Transverse colon (tissue), 4 donors: ENCODE data around the gene LYSMD2.

ENCODE experiments used
- POLR2AphosphoS5 ChIP-seq, 3 donors: sonication (generic); formaldehyde crosslinking; IDR thresholded peaks; one replicate each; pipeline ENCODE4 v1.6.1; 2016; ENCODE audit warnings: antibody characterized with exemption in 3 of 3
- TF ChIP-seq, protein P1 (sequence below), 5 experiments: fragments of 200-600 bp in 3 of 5; fragments of 450-650 bp in 2 of 5; sonication (generic) in 3 of 5; IDR thresholded peaks; 1 replicate in 2 of 5; 2 replicates in 3 of 5; pipeline ENCODE4 v1.5.1; 2016 to 2017; ENCODE audit warnings: antibody characterized with exemption in 5 of 5, inconsistent platforms in 3 of 5, mild to moderate bottlenecking in 2 of 5, moderate library complexity in 1 of 5

DNA sequence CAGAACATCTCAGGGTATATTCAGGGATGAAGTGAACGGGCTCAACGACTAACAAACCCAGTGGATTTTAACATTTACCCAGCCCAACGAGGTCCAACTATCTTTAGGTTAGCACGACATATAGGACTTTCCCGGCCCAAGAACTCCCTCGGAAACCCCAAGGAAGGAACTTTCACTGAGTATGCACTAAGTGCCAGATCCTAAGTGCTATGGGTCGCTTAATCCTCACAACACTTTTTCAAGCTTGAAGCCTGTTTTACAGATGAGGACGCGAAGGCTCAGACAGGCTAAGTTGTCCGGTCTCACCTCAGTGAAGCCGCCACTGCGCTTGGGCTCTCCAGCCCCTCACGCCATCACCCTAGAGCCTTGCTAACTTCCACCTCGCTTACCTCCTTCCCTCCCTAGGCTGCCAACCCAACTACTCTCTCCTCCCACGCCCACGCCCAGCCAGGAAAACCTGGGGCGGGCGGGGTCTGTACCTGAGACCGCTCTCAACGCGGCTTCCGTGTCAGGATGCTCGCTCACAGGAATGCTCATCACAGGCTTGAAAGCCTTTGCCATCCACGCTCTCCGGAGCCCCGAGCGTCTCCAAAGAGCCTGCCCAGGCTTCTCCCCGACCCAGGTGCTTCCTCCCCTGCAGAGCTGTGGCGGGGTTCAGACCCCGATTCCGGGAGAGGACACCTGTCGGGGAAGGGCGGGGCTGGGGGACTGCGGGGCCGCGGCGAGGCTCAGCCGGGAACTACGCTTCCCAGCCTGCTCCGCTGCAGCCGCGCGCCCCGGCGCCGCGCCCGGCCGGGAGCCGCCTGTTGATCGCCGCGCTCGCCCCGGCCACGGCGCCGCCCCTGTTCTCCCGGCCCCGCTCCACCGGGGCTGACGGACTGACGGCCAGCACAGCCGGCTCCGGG, 13.6 kb upstream of the LYSMD2 start, which contains the start of gene TMOD2:
- TF ChIP-seq, protein P1, sequence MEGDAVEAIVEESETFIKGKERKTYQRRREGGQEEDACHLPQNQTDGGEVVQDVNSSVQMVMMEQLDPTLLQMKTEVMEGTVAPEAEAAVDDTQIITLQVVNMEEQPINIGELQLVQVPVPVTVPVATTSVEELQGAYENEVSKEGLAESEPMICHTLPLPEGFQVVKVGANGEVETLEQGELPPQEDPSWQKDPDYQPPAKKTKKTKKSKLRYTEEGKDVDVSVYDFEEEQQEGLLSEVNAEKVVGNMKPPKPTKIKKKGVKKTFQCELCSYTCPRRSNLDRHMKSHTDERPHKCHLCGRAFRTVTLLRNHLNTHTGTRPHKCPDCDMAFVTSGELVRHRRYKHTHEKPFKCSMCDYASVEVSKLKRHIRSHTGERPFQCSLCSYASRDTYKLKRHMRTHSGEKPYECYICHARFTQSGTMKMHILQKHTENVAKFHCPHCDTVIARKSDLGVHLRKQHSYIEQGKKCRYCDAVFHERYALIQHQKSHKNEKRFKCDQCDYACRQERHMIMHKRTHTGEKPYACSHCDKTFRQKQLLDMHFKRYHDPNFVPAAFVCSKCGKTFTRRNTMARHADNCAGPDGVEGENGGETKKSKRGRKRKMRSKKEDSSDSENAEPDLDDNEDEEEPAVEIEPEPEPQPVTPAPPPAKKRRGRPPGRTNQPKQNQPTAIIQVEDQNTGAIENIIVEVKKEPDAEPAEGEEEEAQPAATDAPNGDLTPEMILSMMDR (IDR thresholded peaks at IDR 0.05), result no peak
- no peak for TF ChIP-seq POLR2AphosphoS5 (IDR thresholded peaks at IDR 0.05)
